ENCODE results near the gene TK1.

TK1 gene

GRCh38 chr17:78225088-78225865, 38.4 kb upstream of the TK1 start:
- no peak for TF ChIP-seq CTCF (IDR thresholded peaks at IDR 0.05; ENCODE audit: borderline replicate concordance, insufficient read depth, low read depth, low read length)
- H3K4me3 ChIP-seq (ENCODE audit: low read depth, low read length) = no peak overlapping the region

DNA sequence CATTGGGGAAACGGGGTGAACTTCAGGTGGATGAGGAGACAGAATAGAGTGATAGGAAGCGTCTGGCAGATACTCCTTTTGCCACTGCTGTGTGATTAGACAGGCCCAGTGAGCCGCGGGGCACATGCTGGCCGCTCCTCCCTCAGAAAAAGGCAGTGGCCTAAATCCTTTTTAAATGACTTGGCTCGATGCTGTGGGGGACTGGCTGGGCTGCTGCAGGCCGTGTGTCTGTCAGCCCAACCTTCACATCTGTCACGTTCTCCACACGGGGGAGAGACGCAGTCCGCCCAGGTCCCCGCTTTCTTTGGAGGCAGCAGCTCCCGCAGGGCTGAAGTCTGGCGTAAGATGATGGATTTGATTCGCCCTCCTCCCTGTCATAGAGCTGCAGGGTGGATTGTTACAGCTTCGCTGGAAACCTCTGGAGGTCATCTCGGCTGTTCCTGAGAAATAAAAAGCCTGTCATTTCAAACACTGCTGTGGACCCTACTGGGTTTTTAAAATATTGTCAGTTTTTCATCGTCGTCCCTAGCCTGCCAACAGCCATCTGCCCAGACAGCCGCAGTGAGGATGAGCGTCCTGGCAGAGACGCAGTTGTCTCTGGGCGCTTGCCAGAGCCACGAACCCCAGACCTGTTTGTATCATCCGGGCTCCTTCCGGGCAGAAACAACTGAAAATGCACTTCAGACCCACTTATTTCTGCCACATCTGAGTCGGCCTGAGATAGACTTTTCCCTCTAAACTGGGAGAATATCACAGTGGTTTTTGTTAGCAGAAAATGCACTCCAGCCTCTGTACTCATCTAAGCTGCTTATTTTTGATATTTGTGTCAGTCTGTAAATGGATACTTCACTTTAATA, 37.6 kb upstream of the TK1 start:
- no peak for TF ChIP-seq CTCF (IDR thresholded peaks at IDR 0.05; ENCODE audit: borderline replicate concordance, insufficient read depth, low read depth, low read length)
- H3K4me3 ChIP-seq (ENCODE audit: low read depth, low read length) = no peak overlapping the region

DNA sequence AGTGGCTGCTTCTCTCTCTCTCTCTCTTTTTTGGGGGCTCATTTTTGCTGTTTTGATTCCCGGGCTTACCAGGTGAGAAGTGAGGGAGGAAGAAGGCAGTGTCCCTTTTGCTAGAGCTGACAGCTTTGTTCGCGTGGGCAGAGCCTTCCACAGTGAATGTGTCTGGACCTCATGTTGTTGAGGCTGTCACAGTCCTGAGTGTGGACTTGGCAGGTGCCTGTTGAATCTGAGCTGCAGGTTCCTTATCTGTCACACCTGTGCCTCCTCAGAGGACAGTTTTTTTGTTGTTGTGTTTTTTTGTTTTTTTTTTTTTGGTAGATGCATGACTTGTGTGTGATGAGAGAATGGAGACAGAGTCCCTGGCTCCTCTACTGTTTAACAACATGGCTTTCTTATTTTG, 36.9 kb upstream of the TK1 start:
- no peak for TF ChIP-seq CTCF (IDR thresholded peaks at IDR 0.05; ENCODE audit: borderline replicate concordance, insufficient read depth, low read depth, low read length)
- no peak overlapping the region for H3K4me3 ChIP-seq (ENCODE audit: low read depth, low read length)

DNA sequence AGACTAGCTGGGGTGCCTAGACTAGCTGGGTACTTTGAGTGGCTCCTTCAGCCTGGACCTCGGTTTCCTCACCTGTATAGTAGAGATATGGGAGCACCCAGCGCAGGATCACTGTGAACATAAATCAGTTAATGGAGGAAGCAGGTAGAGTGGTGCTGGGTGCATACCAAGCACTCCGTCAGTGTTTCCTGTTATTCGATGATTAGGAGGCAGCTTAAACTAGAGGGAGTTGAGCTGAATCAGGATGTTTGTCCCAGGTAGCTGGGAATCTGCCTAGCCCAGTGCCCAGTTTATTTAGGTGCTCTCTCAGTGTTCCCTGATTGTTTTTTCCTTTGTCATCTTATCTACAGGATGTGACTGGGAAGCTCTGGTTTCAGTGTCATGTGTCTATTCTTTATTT, 36.2 kb upstream of the TK1 start:
- TF ChIP-seq CTCF (IDR thresholded peaks at IDR 0.05; ENCODE audit: borderline replicate concordance, insufficient read depth, low read depth, low read length) = no peak
- H3K4me3 ChIP-seq (ENCODE audit: low read depth, low read length) = no peak overlapping the region

GRCh38 chr17:78219396-78220150, 32.7 kb upstream of the TK1 start:
- no peak overlapping the region for H3K4me3 ChIP-seq (ENCODE audit: low read depth, low read length)
- TF ChIP-seq CTCF (IDR thresholded peaks at IDR 0.05; ENCODE audit: borderline replicate concordance, insufficient read depth, low read depth, low read length) = no peak

GRCh38 chr17:78214706-78215061, 27.8 kb upstream of the TK1 start:
- peak overlapping the region; percentile 83 for H3K4me3 ChIP-seq (ENCODE audit: low read depth, low read length)
- TF ChIP-seq CTCF (IDR thresholded peaks at IDR 0.05; ENCODE audit: borderline replicate concordance, insufficient read depth, low read depth, low read length) = no peak
